ENCODE data around the gene ARIH2.
A peak's percentile ranks its signal among the peaks of the same experiment; 100 is the strongest.

Gene ARIH2

GRCh38 chr3:48974076-48974864, 55.6 kb downstream of the ARIH2 start:
- Histone ChIP-seq H3K4me1 (ENCODE audit: control insufficient read depth, insufficient read depth, low read length) (no peaks in the 10 kb centered on the region), H3K9ac (ENCODE audit: low read length in 2 of 2) (no peak overlapping the region), H3K27ac (ENCODE audit: low read length) (no peak overlapping the region), H3K4me3 (ENCODE audit: low read length in 2 of 2) (no peak overlapping the region), H3K36me3 (ENCODE audit: control insufficient read depth in 2 of 2, insufficient read depth in 2 of 2, low read length in 2 of 2) (peaks cover 57 to 70% of the 10 kb centered on the region in 2 donors), H3K9me3 (ENCODE audit: control insufficient read depth in 2 of 2, low read length in 2 of 2) (no peaks in the 10 kb centered on the region), H3K27me3 (ENCODE audit: control insufficient read depth in 1 of 2, insufficient read depth in 2 of 2, low read length in 2 of 2) (no peaks in the 10 kb centered on the region)

- Histone ChIP-seq H3K27me3 (ENCODE audit: control insufficient read depth in 1 of 2, insufficient read depth in 2 of 2, low read length in 2 of 2) (no peaks in the 10 kb centered on the region), H3K4me1 (ENCODE audit: control insufficient read depth, insufficient read depth, low read length) (no peaks in the 10 kb centered on the region), H3K27ac (ENCODE audit: low read length) (no peak overlapping the region), H3K36me3 (ENCODE audit: control insufficient read depth in 2 of 2, insufficient read depth in 2 of 2, low read length in 2 of 2) (peaks cover 63 to 72% of the 10 kb centered on the region in 2 donors), H3K9ac (ENCODE audit: low read length in 2 of 2) (no peak overlapping the region), H3K9me3 (ENCODE audit: control insufficient read depth in 2 of 2, low read length in 2 of 2) (no peaks in the 10 kb centered on the region), H3K4me3 (ENCODE audit: low read length in 2 of 2) (no peak overlapping the region)
These were observed 60.8 kb downstream of the ARIH2 start for GRCh38 chr3:48979451-48979850.

GRCh38 chr3:48980295-48980694, 61.7 kb downstream of the ARIH2 start:
- no peaks in the 10 kb centered on the region for H3K9me3 ChIP-seq (ENCODE audit: control insufficient read depth in 2 of 2, low read length in 2 of 2)
- no peak overlapping the region for H3K9ac ChIP-seq (ENCODE audit: low read length in 2 of 2)
- no peaks in the 10 kb centered on the region for H3K27me3 ChIP-seq (ENCODE audit: control insufficient read depth in 1 of 2, insufficient read depth in 2 of 2, low read length in 2 of 2)
- H3K36me3 ChIP-seq (ENCODE audit: control insufficient read depth in 2 of 2, insufficient read depth in 2 of 2, low read length in 2 of 2), result peaks cover 63 to 74% of the 10 kb centered on the region in 2 donors
- H3K4me1 ChIP-seq (ENCODE audit: control insufficient read depth, insufficient read depth, low read length), result no peaks in the 10 kb centered on the region
- no peak overlapping the region for H3K27ac ChIP-seq (ENCODE audit: low read length)
- H3K4me3 ChIP-seq (ENCODE audit: low read length in 2 of 2), result no peak overlapping the region

- no peaks in the 10 kb centered on the region for H3K27me3 ChIP-seq (ENCODE audit: control insufficient read depth in 1 of 2, insufficient read depth in 2 of 2, low read length in 2 of 2)
- H3K9ac ChIP-seq (ENCODE audit: low read length in 2 of 2), result no peak overlapping the region
- H3K36me3 ChIP-seq (ENCODE audit: control insufficient read depth in 2 of 2, insufficient read depth in 2 of 2, low read length in 2 of 2), result peaks cover 64 to 68% of the 10 kb centered on the region in 2 donors
- H3K4me3 ChIP-seq (ENCODE audit: low read length in 2 of 2), result no peak overlapping the region
- H3K9me3 ChIP-seq (ENCODE audit: control insufficient read depth in 2 of 2, low read length in 2 of 2), result no peaks in the 10 kb centered on the region
- no peak overlapping the region for H3K27ac ChIP-seq (ENCODE audit: low read length)
- no peaks in the 10 kb centered on the region for H3K4me1 ChIP-seq (ENCODE audit: control insufficient read depth, insufficient read depth, low read length)
These were observed 63.4 kb downstream of the ARIH2 start for GRCh38 chr3:48982016-48982415.

GRCh38 chr3:48982686-48983085, 64.0 kb downstream of the ARIH2 start:
- Histone ChIP-seq H3K36me3 (ENCODE audit: control insufficient read depth in 2 of 2, insufficient read depth in 2 of 2, low read length in 2 of 2) (peaks cover 60 to 64% of the 10 kb centered on the region in 2 donors), H3K9me3 (ENCODE audit: control insufficient read depth in 2 of 2, low read length in 2 of 2) (no peaks in the 10 kb centered on the region), H3K9ac (ENCODE audit: low read length in 2 of 2) (no peak overlapping the region), H3K4me3 (ENCODE audit: low read length in 2 of 2) (no peak overlapping the region), H3K27ac (ENCODE audit: low read length) (no peak overlapping the region), H3K27me3 (ENCODE audit: control insufficient read depth in 1 of 2, insufficient read depth in 2 of 2, low read length in 2 of 2) (no peaks in the 10 kb centered on the region), H3K4me1 (ENCODE audit: control insufficient read depth, insufficient read depth, low read length) (no peaks in the 10 kb centered on the region)

- no peaks in the 10 kb centered on the region for H3K9me3 ChIP-seq (ENCODE audit: control insufficient read depth in 2 of 2, low read length in 2 of 2)
- peaks cover 58 to 61% of the 10 kb centered on the region in 2 donors for H3K36me3 ChIP-seq (ENCODE audit: control insufficient read depth in 2 of 2, insufficient read depth in 2 of 2, low read length in 2 of 2)
- H3K4me3 ChIP-seq (ENCODE audit: low read length in 2 of 2), result no peak overlapping the region
- H3K27ac ChIP-seq (ENCODE audit: low read length), result no peak overlapping the region
- no peaks in the 10 kb centered on the region for H3K4me1 ChIP-seq (ENCODE audit: control insufficient read depth, insufficient read depth, low read length)
- no peaks in the 10 kb centered on the region for H3K27me3 ChIP-seq (ENCODE audit: control insufficient read depth in 1 of 2, insufficient read depth in 2 of 2, low read length in 2 of 2)
- H3K9ac ChIP-seq (ENCODE audit: low read length in 2 of 2), result no peak overlapping the region
These were observed 64.5 kb downstream of the ARIH2 start for GRCh38 chr3:48983096-48983495.

GRCh38 chr3:48984663-48985062, 66.0 kb downstream of the ARIH2 start:
- H3K4me3 ChIP-seq (ENCODE audit: low read length in 2 of 2), result no peak overlapping the region
- peaks cover 50 to 53% of the 10 kb centered on the region in 2 donors for H3K36me3 ChIP-seq (ENCODE audit: control insufficient read depth in 2 of 2, insufficient read depth in 2 of 2, low read length in 2 of 2)
- no peaks in the 10 kb centered on the region for H3K27me3 ChIP-seq (ENCODE audit: control insufficient read depth in 1 of 2, insufficient read depth in 2 of 2, low read length in 2 of 2)

GRCh38 chr3:48985831-48986376, 67.3 kb downstream of the ARIH2 start:
- no peaks in the 10 kb centered on the region for H3K9me3 ChIP-seq (ENCODE audit: control insufficient read depth in 2 of 2, low read length in 2 of 2)
- peaks cover 16% of the 10 kb centered on the region for H3K4me1 ChIP-seq (ENCODE audit: control insufficient read depth, insufficient read depth, low read length)

More at GRCh38 chr3:48984663-48985062, 66.0 kb downstream of the ARIH2 start:
- Histone ChIP-seq H3K9me3 (ENCODE audit: control insufficient read depth in 2 of 2, low read length in 2 of 2) (no peaks in the 10 kb centered on the region), H3K9ac (ENCODE audit: low read length in 2 of 2) (no peak overlapping the region), H3K27ac (ENCODE audit: low read length) (no peak overlapping the region), H3K4me1 (ENCODE audit: control insufficient read depth, insufficient read depth, low read length) (peaks cover 8% of the 10 kb centered on the region)

GRCh38 chr3:48989126-48989795, 70.6 kb downstream of the ARIH2 start:
- Histone ChIP-seq H3K4me1 (ENCODE audit: control insufficient read depth, insufficient read depth, low read length) (peaks cover 27% of the 10 kb centered on the region), H3K4me3 (ENCODE audit: low read length in 2 of 2) (peak overlapping the region; percentile 75 to 88), H3K36me3 (ENCODE audit: control insufficient read depth in 2 of 2, insufficient read depth in 2 of 2, low read length in 2 of 2) (peaks cover 17 to 20% of the 10 kb centered on the region in 2 donors), H3K9me3 (ENCODE audit: control insufficient read depth in 2 of 2, low read length in 2 of 2) (no peaks in the 10 kb centered on the region), H3K27ac (ENCODE audit: low read length) (peak overlapping the region; percentile 98), H3K27me3 (ENCODE audit: control insufficient read depth in 1 of 2, insufficient read depth in 2 of 2, low read length in 2 of 2) (no peaks in the 10 kb centered on the region), H3K9ac (ENCODE audit: low read length in 2 of 2) (peak overlapping the region; percentile 85 to 94)

More at GRCh38 chr3:48985831-48986376, 67.3 kb downstream of the ARIH2 start:
- no peak overlapping the region for H3K4me3 ChIP-seq (ENCODE audit: low read length in 2 of 2)
- H3K27me3 ChIP-seq (ENCODE audit: control insufficient read depth in 1 of 2, insufficient read depth in 2 of 2, low read length in 2 of 2), result no peaks in the 10 kb centered on the region
- peaks cover 42 to 44% of the 10 kb centered on the region in 2 donors for H3K36me3 ChIP-seq (ENCODE audit: control insufficient read depth in 2 of 2, insufficient read depth in 2 of 2, low read length in 2 of 2)
- no peak overlapping the region for H3K27ac ChIP-seq (ENCODE audit: low read length)
- H3K9ac ChIP-seq (ENCODE audit: low read length in 2 of 2), result peak overlapping the region in 1 of 2 donors; percentile 29

GRCh38 chr3:48989796-48990635, 71.4 kb downstream of the ARIH2 start, which contains the start of gene P4HTM:
TSS of gene P4HTM (plus strand) at chr3:48990241. CDS start at chr3:48990257, 16 bp downstream.
- Histone ChIP-seq H3K27ac (ENCODE audit: low read length) (peak within 1 kb of the TSS; percentile 98), H3K9me3 (ENCODE audit: control insufficient read depth in 2 of 2, low read length in 2 of 2) (no peaks in the 10 kb centered on the region), H3K36me3 (ENCODE audit: control insufficient read depth in 2 of 2, insufficient read depth in 2 of 2, low read length in 2 of 2) (peaks cover 10 to 15% of the 10 kb centered on the region in 2 donors), H3K4me3 (ENCODE audit: low read length in 2 of 2) (peak within 1 kb of the TSS; percentile 75 to 88), H3K9ac (ENCODE audit: low read length in 2 of 2) (peak within 1 kb of the TSS; percentile 85 to 94), H3K27me3 (ENCODE audit: control insufficient read depth in 1 of 2, insufficient read depth in 2 of 2, low read length in 2 of 2) (no peaks in the 10 kb centered on the region), H3K4me1 (ENCODE audit: control insufficient read depth, insufficient read depth, low read length) (peaks cover 27% of the 10 kb centered on the region)

All from stomach smooth muscle (tissue), 2 donors.